HG02943 (cell line): ENCODE measurements around the gene PDE10A.

Source experiments
- ATAC-seq: cut with Tn5 transposase; IDR thresholded peaks from one replicate; pipeline ENCODE4 v1.9.1; 2021; ENCODE audit warnings: mild to moderate bottlenecking, low read depth, moderate library complexity; ENCODE audit not compliant: unreplicated experiment

Gene PDE10A

GRCh38 chr6:165308926-165309731 lies 353.9 kb downstream of the PDE10A start, which contains the start of gene C6orf118:
TSS of gene C6orf118 (minus strand) at chr6:165309605. CDS start at chr6:165309586, 19 bp downstream.
- no peak for ATAC-seq

- ATAC-seq: no peak
These were observed 356.1 kb downstream of the PDE10A start for GRCh38 chr6:165306955-165307354.

- ATAC-seq: no peak
These were observed 361.4 kb downstream of the PDE10A start for GRCh38 chr6:165301372-165302246.

- ATAC-seq: no peak
These were observed 362.6 kb downstream of the PDE10A start for GRCh38 chr6:165300422-165300936.

GRCh38 chr6:165298875-165299274 lies 364.2 kb downstream of the PDE10A start:
- ATAC-seq: no peak

GRCh38 chr6:165298402-165298801 lies 364.6 kb downstream of the PDE10A start:
- ATAC-seq: no peak

GRCh38 chr6:165292657-165293056 lies 370.4 kb downstream of the PDE10A start:
- no peak for ATAC-seq
